HG02759 (cell line): ENCODE data around the gene NCOA4.
"Not testable (repeated sequence)": the region's sequence is repeated elsewhere in the genome, so short reads cannot be mapped to it uniquely, and the experiment has no call there.

Source experiments
- ATAC-seq: cut with Tn5 transposase; IDR thresholded peaks from one replicate; pipeline ENCODE4 v1.9.1; 2021; ENCODE audit warnings: mild to moderate bottlenecking, moderate library complexity; ENCODE audit not compliant: unreplicated experiment

Gene NCOA4

DNA sequence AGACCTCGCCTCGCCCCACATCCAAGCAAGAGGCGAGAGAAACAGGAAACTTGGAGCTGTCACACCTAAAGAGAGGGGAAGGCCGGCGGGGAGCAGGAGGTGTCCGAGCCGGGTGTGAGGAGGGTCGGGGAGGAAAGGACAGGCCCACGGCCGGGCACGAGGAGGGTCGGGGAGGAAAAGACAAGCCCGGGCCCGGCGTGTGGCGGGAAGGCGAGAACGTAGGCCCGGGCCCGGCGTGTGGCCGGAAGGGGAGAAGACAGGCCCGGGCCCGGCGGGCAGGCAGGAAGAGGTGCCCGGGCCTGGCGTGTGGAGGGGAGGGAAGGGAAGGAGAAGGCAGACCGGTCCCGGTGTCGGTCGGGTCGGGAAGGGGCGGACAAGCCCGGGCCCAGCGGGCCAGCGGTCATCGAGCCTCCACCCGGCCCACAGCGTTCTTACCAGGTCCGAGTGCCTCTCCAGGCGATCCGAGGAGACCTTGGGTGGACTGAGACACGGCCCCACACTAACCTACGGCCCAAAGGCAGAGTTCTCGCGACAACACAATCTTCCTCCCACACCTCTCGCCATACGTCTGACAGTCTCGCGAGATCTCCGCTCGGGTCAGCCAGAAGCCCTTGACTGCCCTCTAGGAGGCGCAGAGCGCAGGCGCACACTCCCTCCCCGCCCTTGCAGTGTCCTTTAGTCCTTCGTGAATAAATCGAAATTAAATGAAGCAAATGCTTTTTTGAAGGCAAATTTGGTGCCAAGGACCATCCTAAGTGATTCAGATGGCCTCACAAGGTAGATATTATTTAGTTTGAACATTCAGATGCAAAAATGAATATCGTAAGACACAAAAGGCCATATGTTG lies at the start of gene NCOA4:
Gene NCOA4 (minus strand): TSS at position 533 of the 847 bp plus-strand sequence. CDS start 13,943 bp downstream, outside the sequence.
- peak; percentile 97 for ATAC-seq

DNA sequence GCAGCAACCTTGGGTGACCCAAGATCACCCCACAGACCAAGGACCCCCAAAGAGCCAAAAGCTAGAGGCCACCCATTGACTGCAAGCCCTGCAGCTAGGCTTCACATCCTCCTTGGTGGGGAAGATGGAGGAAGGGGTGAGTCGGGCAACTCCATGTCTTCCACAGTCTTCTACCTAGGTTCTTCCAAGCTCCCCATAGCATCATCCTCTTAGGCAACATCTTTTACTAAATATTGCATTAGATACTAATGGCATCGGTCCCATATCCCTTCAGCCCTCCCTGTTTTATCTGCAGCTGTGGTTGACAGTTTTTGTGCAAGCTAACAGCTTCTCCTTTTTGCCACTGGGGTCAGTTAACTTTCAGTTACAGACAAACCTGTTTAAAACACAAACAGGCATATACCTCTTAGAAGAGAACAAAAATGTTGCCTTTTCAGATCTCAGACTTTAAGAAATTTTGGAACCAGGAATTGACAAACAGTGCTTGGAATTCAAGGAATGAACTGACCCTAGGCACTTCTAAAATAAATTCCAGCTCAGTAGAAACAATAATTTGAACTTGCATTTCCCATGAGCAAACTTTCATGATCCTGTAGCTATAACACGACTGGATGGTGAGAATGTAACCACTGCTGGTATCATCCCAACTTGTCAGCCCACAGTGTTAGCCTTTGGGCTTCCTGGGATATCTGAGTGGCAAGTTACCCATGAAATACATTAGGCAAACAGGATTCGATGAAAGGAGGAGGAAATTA lies 49.6 kb upstream of the NCOA4 start:
- ATAC-seq = no peak

DNA sequence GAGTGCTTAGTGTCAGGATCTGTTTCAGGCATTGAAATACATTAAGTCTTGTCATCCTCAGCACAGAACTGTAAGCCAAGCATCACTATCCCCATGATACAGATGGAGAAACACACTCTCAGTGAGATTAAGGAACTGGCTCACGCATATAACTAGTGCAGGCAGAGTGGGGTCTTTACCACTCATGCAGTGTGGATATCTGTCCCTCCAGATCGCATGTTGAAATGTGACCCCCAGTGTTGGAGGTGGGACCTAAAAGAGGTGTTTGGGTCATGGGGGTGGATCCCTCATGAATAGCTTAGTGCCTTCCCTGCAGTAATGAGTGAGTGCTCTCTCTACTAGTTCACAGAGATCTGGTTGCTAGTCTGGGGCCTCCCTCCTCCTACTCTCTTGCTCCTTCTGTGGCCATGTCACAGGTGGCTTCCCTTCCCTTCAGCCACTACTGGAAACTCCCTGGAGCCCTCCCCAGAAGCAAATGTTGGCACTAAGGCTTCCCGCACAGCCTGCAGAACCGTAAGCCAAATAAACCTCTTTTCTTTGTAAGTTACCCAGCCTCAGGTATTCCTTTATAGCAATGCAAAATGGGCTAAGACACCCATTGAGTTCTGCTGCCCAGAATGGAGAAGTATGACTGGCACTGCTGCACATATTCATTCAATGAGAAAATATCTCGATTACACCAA lies 47.4 kb upstream of the NCOA4 start:
- ATAC-seq = no peak

- no peak for ATAC-seq
Measured at GRCh38 chr10:46077141-46077554, 46.7 kb upstream of the NCOA4 start.

- ATAC-seq = no peak
Measured at GRCh38 chr10:46075869-46076268, 45.4 kb upstream of the NCOA4 start.

DNA sequence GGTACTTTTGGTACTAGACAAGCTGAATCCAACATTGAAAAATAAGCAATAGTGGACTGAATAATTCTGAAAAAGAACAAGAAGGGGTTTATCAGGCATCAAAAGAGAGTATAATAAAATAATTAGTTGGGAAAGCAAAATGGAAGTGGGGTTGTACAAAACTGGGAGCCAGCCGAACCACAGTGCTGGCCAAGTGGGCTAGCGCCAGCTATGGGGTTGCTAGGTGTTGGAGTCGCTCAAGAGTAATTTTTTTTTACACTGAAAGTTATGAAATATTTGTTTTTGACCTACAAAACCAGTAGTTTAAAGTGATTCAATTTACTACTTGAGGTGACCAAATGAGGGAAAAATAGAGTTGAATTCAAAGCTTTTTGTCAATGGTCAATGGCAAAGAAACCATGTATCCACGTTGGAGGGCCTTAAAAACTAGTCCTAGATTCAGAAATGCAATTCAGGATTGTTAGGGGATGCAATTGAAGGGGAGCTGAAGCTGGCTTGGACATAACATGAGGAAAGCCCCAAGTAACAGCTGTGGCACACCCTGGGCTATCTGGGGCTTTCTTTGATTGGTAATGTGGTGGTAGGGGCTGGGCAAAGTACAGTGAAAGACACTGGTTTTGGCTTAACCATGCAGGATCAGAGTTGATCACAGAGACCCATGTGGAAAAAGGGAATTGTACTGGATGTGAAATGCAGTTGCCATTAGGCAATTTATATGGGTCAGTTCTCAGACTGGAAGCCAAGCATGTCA lies 43.9 kb upstream of the NCOA4 start:
- ATAC-seq = no peak

GRCh38 chr10:46073564-46073963 lies 43.1 kb upstream of the NCOA4 start:
- ATAC-seq = no peak

- no peak for ATAC-seq
Measured at GRCh38 chr10:46070749-46071148, 40.3 kb upstream of the NCOA4 start.

DNA sequence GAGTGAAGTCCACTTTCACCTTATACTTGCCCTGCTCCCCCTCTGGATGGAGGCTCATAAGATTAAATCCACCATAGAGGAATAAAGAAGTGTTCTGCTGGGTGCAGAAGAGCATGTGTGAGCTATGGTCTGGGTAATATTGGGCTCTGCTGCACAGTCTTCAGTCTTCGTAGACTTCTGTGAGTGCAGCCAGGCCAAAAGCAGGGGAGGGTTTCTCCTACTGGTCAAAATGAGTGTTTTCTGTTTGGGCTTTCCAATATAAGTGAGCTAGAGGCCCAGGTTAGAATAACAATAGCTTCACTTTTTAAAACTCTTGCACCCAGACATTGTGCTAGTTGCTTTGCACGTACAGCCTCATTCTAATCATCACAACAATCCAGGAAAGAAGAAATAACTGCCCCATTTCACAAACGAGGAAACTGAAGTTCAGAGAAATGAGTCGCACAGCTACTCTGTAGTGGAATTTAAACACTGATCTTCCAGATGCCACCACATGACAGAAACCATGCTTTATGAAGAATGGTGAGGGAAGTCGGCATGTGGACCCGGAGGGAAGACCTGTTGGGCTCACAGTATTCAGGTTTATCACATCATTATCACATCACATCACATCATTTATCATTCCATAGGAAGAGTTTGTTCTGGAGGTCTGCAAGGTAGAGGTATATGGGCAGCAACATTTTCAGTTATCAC lies 39.5 kb upstream of the NCOA4 start:
- no peak for ATAC-seq

- ATAC-seq = no peak
Measured at GRCh38 chr10:46068905-46069304, 38.5 kb upstream of the NCOA4 start.

GRCh38 chr10:46068117-46068516 lies 37.7 kb upstream of the NCOA4 start:
- no peak for ATAC-seq

- no peak for ATAC-seq
Measured at GRCh38 chr10:46064269-46064817, 33.9 kb upstream of the NCOA4 start.

GRCh38 chr10:46062723-46063428 lies 32.5 kb upstream of the NCOA4 start:
- ATAC-seq = no peak

GRCh38 chr10:46060706-46061105 lies 30.3 kb upstream of the NCOA4 start:
- no peak for ATAC-seq

- ATAC-seq = not testable (repeated sequence)
Measured at GRCh38 chr10:46057927-46058326, 27.5 kb upstream of the NCOA4 start.

DNA sequence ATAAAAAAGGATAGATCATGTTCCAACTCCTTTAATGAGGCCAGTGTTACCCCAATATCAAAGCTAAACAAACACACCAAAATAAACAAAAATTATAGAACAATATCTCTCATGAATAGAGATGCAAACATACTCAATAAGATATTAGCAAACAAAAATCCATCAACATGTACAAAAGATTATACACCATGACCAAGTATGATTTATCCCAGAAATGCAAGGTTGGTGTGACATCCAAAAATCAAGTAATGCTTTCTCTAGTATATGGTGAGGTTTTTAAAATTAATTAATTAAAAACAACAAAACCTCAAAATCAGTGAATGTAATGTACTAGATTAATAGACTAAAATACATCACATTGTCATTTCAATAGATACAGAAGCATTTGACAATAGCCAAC lies 26.6 kb upstream of the NCOA4 start:
- ATAC-seq = no peak

- ATAC-seq = no peak
Measured at GRCh38 chr10:46055771-46056170, 25.3 kb upstream of the NCOA4 start.

DNA sequence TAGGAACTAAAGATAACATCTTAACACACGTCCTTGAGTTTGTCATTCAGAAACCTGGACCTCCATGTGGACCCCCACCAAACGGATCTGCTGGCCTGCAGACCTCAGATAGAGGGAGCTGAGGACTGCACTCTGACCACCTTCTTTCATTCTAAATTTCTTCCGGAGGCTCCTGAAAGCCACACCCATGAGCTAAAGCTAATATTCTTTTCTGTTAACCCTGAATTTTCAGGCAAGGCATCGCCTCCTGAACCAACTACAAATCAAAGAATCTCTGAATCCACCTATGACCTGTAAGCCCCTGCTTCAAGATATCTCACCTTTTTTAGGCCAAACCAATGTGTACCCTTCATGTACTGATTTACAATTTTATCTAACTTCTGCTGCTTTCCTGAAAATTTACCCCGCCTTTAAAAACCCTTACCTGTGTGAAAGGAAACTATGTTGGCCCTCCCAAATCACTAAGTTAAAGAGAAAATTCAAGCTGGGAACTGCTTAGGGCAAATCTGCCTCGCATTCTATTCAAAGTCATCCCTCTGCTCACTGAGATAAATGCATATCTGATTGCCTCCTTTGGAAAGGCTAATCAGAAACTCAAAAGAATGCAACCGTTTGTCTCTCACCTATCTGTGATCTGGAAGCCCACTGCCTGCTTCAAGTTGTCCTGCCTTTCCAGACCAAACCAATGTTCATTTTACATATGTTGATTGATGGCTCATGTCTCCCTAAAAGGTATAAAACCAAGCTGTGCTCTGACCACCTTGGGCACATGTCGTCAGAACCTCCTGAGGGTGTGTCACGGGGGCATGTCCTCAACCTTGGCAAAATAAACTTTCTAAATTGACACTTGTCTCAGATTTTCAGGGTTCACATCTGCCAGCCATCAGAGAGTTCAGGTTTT lies 23.4 kb upstream of the NCOA4 start:
- no peak for ATAC-seq
